A673 (cell line): ENCODE measurements around the gene ZNF17. TPM values are rescaled to one million over a fixed set of nuclear protein-coding genes. Genes with fewer than 3 reads are reported as not detected.

ENCODE experiments used
- BruUV-seq: library from RNA; stranded (reverse); fragments of 400-500 nt; replicated peaks from 2 replicates; lab custom pipeline; 2021; lab: Mats Ljungman, UMichigan
- CTCF ChIA-PET: fragments of 300-600 bp; sonication (Branson Sonifier 250); formaldehyde crosslinking; loops from one replicate; lab custom pipeline; 2022; ENCODE audit warnings: antibody characterized with exemption; lab: Charles Lee
- POLR2A ChIA-PET: fragments of 300-600 bp; sonication (Branson Sonifier 250); formaldehyde crosslinking; loops from one replicate; lab custom pipeline; 2022; ENCODE audit warnings: antibody characterized with exemption; ENCODE audit not compliant: low non-redundant PET; lab: Charles Lee
- DNase-seq: peaks from one replicate; pipeline ENCODE4 v3.0.0-alpha.2; 2015; ENCODE audit warnings: low spot score
- H3K27ac ChIP-seq: fragments of 200-600 bp; sonication (generic); 2 replicates; pipeline ENCODE4 v1.5.1; 2016; ENCODE audit warnings: mixed run types, low read depth, mild to moderate bottlenecking, mixed read lengths, antibody characterized with exemption, low read length; ENCODE audit not compliant: poor library complexity, severe bottlenecking
- H3K27me3 ChIP-seq: fragments of 200-600 bp; sonication (generic); replicated peaks from 2 replicates; pipeline ENCODE4 v1.6.1; 2017; ENCODE audit warnings: mixed run types, low read depth, mild to moderate bottlenecking, mixed read lengths, antibody characterized with exemption, low read length; ENCODE audit not compliant: insufficient read depth, poor library complexity
- H3K36me3 ChIP-seq: fragments of 200-600 bp; sonication (generic); 2 replicates; pipeline ENCODE4 v1.6.1; 2016; ENCODE audit warnings: mixed run types, mild to moderate bottlenecking, mixed read lengths, antibody characterized with exemption, low read length; ENCODE audit not compliant: insufficient read depth, poor library complexity, severe bottlenecking
- H3K4me1 ChIP-seq: fragments of 200-600 bp; sonication (generic); 2 replicates; pipeline ENCODE4 v1.6.1; 2017; ENCODE audit warnings: mixed run types, mild to moderate bottlenecking, mixed read lengths, antibody characterized with exemption, low read length; ENCODE audit not compliant: insufficient read depth, poor library complexity, severe bottlenecking
- H3K4me3 ChIP-seq: fragments of 200-600 bp; sonication (generic); 2 replicates; pipeline ENCODE4 v1.5.1; 2016; ENCODE audit warnings: low read depth, mixed run types, mild to moderate bottlenecking, mixed read lengths, low read length; ENCODE audit not compliant: poor library complexity, severe bottlenecking
- H3K9me3 ChIP-seq: fragments of 200-600 bp; sonication (generic); 2 replicates; pipeline ENCODE4 v1.6.1; 2016; ENCODE audit warnings: mixed run types, low read depth, mild to moderate bottlenecking, mixed read lengths, antibody characterized with exemption, low read length; ENCODE audit not compliant: poor library complexity, severe bottlenecking
- EZH2 ChIP-seq: fragments of 200-600 bp; sonication (generic); IDR thresholded peaks from 2 replicates; pipeline ENCODE4 v1.6.1; 2017; ENCODE audit warnings: borderline replicate concordance, low read depth, mild to moderate bottlenecking, mixed read lengths, antibody characterized with exemption, low read length; ENCODE audit not compliant: poor library complexity, severe bottlenecking
- intact Hi-C: fragments of 100-400 bp; cut with micrococcal nuclease; formaldehyde crosslinking; loops from one replicate; pipeline ENCODE4 v1.10.0; 2022; ENCODE audit not compliant: unreplicated experiment
- total RNA-seq: library from RNA; stranded (reverse); gene quantifications from 2 replicates; pipeline ENCODE4 v1.2.3, GENCODE V29; 2021
- TF ChIP-seq, protein P1 (sequence below): fragments of 300-800, 200-600 bp; sonication (generic); conservative IDR thresholded peaks from 2 replicates; pipeline ENCODE4 v1.5.1; 2017; ENCODE audit warnings: low read depth, mild to moderate bottlenecking, antibody characterized with exemption, low read length, moderate library complexity, mixed read lengths

ZNF17 gene
- total RNA-seq, 1 experiment from 2014 or later: 13.1 TPM

DNA sequence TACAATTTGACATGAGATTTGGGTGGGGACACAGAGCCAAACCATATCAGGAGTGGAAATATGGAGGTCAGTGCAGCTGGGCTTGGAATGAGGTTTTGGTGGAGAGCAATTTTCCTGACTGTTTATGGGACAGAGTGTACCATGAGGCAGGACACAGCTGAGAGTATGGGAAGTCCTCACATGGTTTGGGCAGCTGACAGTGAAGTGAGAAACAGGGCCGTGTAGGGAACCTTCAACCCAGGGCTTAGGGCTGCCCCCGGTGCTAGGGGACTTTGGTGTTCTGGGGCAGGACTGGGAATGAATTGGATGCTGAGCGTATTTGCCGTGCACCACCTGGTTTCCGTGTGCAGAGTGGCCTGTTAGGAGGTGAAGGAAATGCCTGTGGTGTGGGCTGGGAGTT lies 15.3 kb upstream of the ZNF17 start:
- peaks cover 19% of the 10 kb centered on the region for H3K9me3 ChIP-seq
- BruUV-seq: no TSS peak
- no peaks in the 10 kb centered on the region for H3K27me3 ChIP-seq
- no peak for TF ChIP-seq EZH2
- TF ChIP-seq, protein P1, sequence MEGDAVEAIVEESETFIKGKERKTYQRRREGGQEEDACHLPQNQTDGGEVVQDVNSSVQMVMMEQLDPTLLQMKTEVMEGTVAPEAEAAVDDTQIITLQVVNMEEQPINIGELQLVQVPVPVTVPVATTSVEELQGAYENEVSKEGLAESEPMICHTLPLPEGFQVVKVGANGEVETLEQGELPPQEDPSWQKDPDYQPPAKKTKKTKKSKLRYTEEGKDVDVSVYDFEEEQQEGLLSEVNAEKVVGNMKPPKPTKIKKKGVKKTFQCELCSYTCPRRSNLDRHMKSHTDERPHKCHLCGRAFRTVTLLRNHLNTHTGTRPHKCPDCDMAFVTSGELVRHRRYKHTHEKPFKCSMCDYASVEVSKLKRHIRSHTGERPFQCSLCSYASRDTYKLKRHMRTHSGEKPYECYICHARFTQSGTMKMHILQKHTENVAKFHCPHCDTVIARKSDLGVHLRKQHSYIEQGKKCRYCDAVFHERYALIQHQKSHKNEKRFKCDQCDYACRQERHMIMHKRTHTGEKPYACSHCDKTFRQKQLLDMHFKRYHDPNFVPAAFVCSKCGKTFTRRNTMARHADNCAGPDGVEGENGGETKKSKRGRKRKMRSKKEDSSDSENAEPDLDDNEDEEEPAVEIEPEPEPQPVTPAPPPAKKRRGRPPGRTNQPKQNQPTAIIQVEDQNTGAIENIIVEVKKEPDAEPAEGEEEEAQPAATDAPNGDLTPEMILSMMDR: no peak
- no peak overlapping the region for H3K4me3 ChIP-seq
- H3K4me1 ChIP-seq: no peaks in the 10 kb centered on the region
- ChIA-PET CTCF (no interaction called here), POLR2A (no interaction called here)
- no peak overlapping the region for H3K27ac ChIP-seq
- peaks cover 43% of the 10 kb centered on the region for H3K36me3 ChIP-seq
- no peak for DNase-seq
- intact Hi-C loops: no loop called here

DNA sequence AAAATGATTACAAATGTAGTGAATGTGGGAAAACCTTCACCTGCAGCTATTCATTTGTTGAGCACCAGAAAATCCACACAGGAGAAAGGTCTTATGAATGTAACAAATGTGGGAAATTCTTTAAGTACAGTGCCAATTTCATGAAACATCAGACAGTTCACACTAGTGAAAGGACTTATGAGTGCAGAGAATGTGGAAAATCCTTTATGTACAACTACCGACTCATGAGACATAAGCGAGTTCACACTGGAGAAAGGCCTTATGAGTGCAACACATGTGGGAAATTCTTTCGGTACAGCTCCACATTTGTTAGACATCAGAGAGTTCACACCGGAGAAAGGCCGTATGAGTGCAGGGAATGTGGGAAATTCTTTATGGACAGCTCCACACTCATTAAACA lies 12.1 kb upstream of the ZNF17 start:
- no peaks in the 10 kb centered on the region for H3K27me3 ChIP-seq
- no peak overlapping the region for H3K27ac ChIP-seq
- intact Hi-C loops: no loop called here
- ChIA-PET POLR2A (no interaction called here), CTCF (no interaction called here)
- H3K9me3 ChIP-seq: peaks cover 19% of the 10 kb centered on the region
- no peaks in the 10 kb centered on the region for H3K4me1 ChIP-seq
- peaks cover 40% of the 10 kb centered on the region for H3K36me3 ChIP-seq
- H3K4me3 ChIP-seq: no peak overlapping the region
- no peak for DNase-seq
- no peak for TF ChIP-seq EZH2
- TF ChIP-seq, protein P1: no peak
- BruUV-seq: no TSS peak

- ChIA-PET CTCF (no interaction called here), POLR2A (no interaction called here)
- no peak overlapping the region for H3K4me3 ChIP-seq
Measured at GRCh38 chr19:57403737-57404563, 7.0 kb upstream of the ZNF17 start.

More at GRCh38 chr19:57403737-57404563, 7.0 kb upstream of the ZNF17 start:
- Histone ChIP-seq H3K36me3 (peaks cover 13% of the 10 kb centered on the region), H3K27me3 (no peaks in the 10 kb centered on the region), H3K27ac (no peak overlapping the region), H3K4me1 (no peaks in the 10 kb centered on the region), H3K9me3 (peaks cover 7% of the 10 kb centered on the region)
- no TSS peak for BruUV-seq
- no peak for DNase-seq
- TF ChIP-seq, protein P1: no peak
- TF ChIP-seq EZH2: no peak
- intact Hi-C loops: no loop called here
